HTERT RPE-1 (cell line): ENCODE results near the gene DPY19L2.
"Not testable (repeated sequence)": the region's sequence is repeated elsewhere in the genome, so short reads cannot be mapped to it uniquely, and the experiment has no call there.

ENCODE experiments used
- in situ Hi-C: fragments of 300-500 bp; cut with MboI; formaldehyde crosslinking; loops from 4 replicates; pipeline ENCODE4 v1.14.3; 2020; ENCODE audit warnings: low sequenced_read_pairs

Gene DPY19L2

GRCh38 chr12:63668028-63668799, at the start of gene DPY19L2:
DPY19L2 (minus strand) TSS chr12:63668493; CDS start chr12:63668393, 100 bp downstream.
- in situ Hi-C loops, result no loop called here

GRCh38 chr12:63716891-63717290, 48.6 kb upstream of the DPY19L2 start:
- in situ Hi-C loops, result not testable (repeated sequence)

GRCh38 chr12:63715107-63715625, 46.9 kb upstream of the DPY19L2 start:
- in situ Hi-C loops, result not testable (repeated sequence)

- in situ Hi-C loops, result not testable (repeated sequence)
Observed at GRCh38 chr12:63714409-63714808, 46.1 kb upstream of the DPY19L2 start.

- in situ Hi-C loops, result not testable (repeated sequence)
Observed at GRCh38 chr12:63713681-63714075, 45.4 kb upstream of the DPY19L2 start.

- in situ Hi-C loops, result not testable (repeated sequence)
Observed at GRCh38 chr12:63712979-63713680, 44.8 kb upstream of the DPY19L2 start.

GRCh38 chr12:63712376-63712974, 44.2 kb upstream of the DPY19L2 start:
- in situ Hi-C loops, result not testable (repeated sequence)

GRCh38 chr12:63711339-63711738, 43.0 kb upstream of the DPY19L2 start:
- in situ Hi-C loops, result not testable (repeated sequence)

- in situ Hi-C loops, result no loop called here
Observed at GRCh38 chr12:63706336-63706735, 38.0 kb upstream of the DPY19L2 start.

GRCh38 chr12:63699678-63700382, 31.5 kb upstream of the DPY19L2 start:
- in situ Hi-C loops, result not testable (repeated sequence)

GRCh38 chr12:63699011-63699410, 30.7 kb upstream of the DPY19L2 start:
- in situ Hi-C loops, result not testable (repeated sequence)

- in situ Hi-C loops, result not testable (repeated sequence)
Observed at GRCh38 chr12:63690837-63691236, 22.5 kb upstream of the DPY19L2 start.

- in situ Hi-C loops, result not testable (repeated sequence)
Observed at GRCh38 chr12:63689141-63689540, 20.8 kb upstream of the DPY19L2 start.

- in situ Hi-C loops, result not testable (repeated sequence)
Observed at GRCh38 chr12:63686623-63687022, 18.3 kb upstream of the DPY19L2 start.

- in situ Hi-C loops, result not testable (repeated sequence)
Observed at GRCh38 chr12:63685789-63686188, 17.5 kb upstream of the DPY19L2 start.

- in situ Hi-C loops, result not testable (repeated sequence)
Observed at GRCh38 chr12:63682617-63683016, 14.3 kb upstream of the DPY19L2 start.

- in situ Hi-C loops, result not testable (repeated sequence)
Observed at GRCh38 chr12:63680758-63681157, 12.5 kb upstream of the DPY19L2 start.

- in situ Hi-C loops, result not testable (repeated sequence)
Observed at GRCh38 chr12:63672550-63672949, 4.3 kb upstream of the DPY19L2 start.

- in situ Hi-C loops, result not testable (repeated sequence)
Observed at GRCh38 chr12:63669936-63670335, 1.6 kb upstream of the DPY19L2 start.

GRCh38 chr12:63669427-63669826, 1.1 kb upstream of the DPY19L2 start:
- in situ Hi-C loops, result not testable (repeated sequence)
